Measurements from ENCODE around the gene WDR4. TPM values are rescaled to one million over a fixed set of nuclear protein-coding genes. Genes with fewer than 3 reads are reported as not detected.

The WDR4 gene
- total and polyA plus RNA-seq, 2 experiments from 2014 or later = 22.5 to 50.2 TPM

DNA sequence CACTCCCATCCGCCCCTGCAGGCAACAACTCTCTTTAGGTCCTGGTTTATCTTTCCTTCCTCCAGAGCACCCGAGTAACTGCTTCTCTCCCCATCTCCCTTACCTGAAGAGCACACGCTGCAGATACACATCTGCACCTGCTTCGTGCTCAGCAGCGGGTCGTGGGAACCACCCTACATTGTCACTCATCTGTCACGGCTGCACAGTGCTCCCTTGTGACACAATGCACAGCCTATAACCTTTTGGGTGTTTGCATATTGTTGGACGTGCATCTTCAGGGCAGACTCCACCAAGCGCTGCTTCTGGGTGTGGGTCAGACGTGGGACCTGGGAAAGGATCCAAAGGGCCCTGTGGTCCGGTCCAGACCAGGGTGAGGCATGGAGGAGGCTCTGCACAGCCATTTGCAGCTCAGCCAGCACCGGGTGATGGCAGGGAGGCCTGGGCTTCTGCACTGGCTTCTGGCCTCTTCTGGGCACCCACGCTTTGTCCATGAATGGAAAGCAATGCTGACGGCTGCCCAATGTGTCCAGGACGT, 42.5 kb downstream of the WDR4 start:
- peaks cover 11% of the 10 kb centered on the region for H3K36me3 ChIP-seq (ENCODE audit: insufficient read depth)
- H3K4me3 ChIP-seq = no peak overlapping the region
- no peaks in the 10 kb centered on the region for H3K27me3 ChIP-seq (ENCODE audit: insufficient read depth)
- no peak overlapping the region for H3K4me2 ChIP-seq
- ATAC-seq (no peak), DNase-seq (ENCODE audit: low spot score) (no peak)
- H3K79me2 ChIP-seq (replicated peaks; ENCODE audit: insufficient read depth) = no peaks in the 10 kb centered on the region
- peaks cover 57% of the 10 kb centered on the region for H3F3A ChIP-seq (replicated peaks; ENCODE audit: low read depth)
- Mint-ChIP-seq H3K27ac (no peak overlapping the region), H3K9me3 (peaks cover 3% of the 10 kb centered on the region; the same call in 2 of the 3 replicates), H3K27me3 (ENCODE audit: insufficient read depth, low read depth, poor library complexity) (peaks cover 40% of the 10 kb centered on the region), H3K4me1 (peaks cover 16% of the 10 kb centered on the region), H3K36me3 (ENCODE audit: low read depth) (peaks cover 29% of the 10 kb centered on the region), H3K4me3 (no peak overlapping the region)
- H3K27ac ChIP-seq (ENCODE audit: low read depth) = no peak overlapping the region
- no peak overlapping the region for H2AFZ ChIP-seq
- H3K4me1 ChIP-seq (ENCODE audit: insufficient read depth) = peaks cover 4% of the 10 kb centered on the region
- no peaks in the 10 kb centered on the region for H3K9me2 ChIP-seq (ENCODE audit: insufficient read depth)
- TF ChIP-seq ZNF462 (CRISPR knock-in tag; IDR thresholded peaks at IDR 0.05) = no peak
- no peak for TF ChIP-seq CTCF (conservative IDR thresholded peaks at IDR 0.05; ENCODE audit: low read depth in 2 of 2)
- TF ChIP-seq REST (IDR thresholded peaks at IDR 0.05; ENCODE audit: unreplicated experiment) = no peak
- TF ChIP-seq ZNF114 (CRISPR knock-in tag; IDR thresholded peaks at IDR 0.05) = no peak
- TF ChIP-seq ETS1 (IDR thresholded peaks at IDR 0.05) = no peak
- TF ChIP-seq POLR2AphosphoS5 (IDR thresholded peaks at IDR 0.05; ENCODE audit: low read depth) = no peak
- TF ChIP-seq CREB1 (CRISPR knock-in tag; IDR thresholded peaks at IDR 0.05; ENCODE audit: low read depth) = no peak
- no peak for TF ChIP-seq ZNF331 (CRISPR knock-in tag; IDR thresholded peaks at IDR 0.05; ENCODE audit: low read depth)
- no peak for TF ChIP-seq NANOG (IDR thresholded peaks at IDR 0.05; ENCODE audit: borderline replicate concordance)
- TF ChIP-seq EZH2 (IDR thresholded peaks at IDR 0.05; ENCODE audit: low read depth, unreplicated experiment) = no peak
- TF ChIP-seq JUNB (IDR thresholded peaks at IDR 0.05; ENCODE audit: unreplicated experiment) = no peak
- TF ChIP-seq EZH2phosphoT487 (IDR thresholded peaks at IDR 0.05; ENCODE audit: unreplicated experiment) = no peak
- TF ChIP-seq STAT1 (IDR thresholded peaks at IDR 0.05; ENCODE audit: unreplicated experiment) = no peak
- H4K20me1 ChIP-seq (replicated peaks; ENCODE audit: insufficient read depth) = peaks cover 3% of the 10 kb centered on the region

Measured in GM23338 (cell line).